Measurements from ENCODE around the gene CDH23.

GRCh38 chr10:71704816-71705215 lies 308.1 kb downstream of the CDH23 start:
- TF ChIP-seq CTCF (optimal IDR thresholded peaks at IDR 0.05 in 1 of 3, IDR thresholded peaks at IDR 0.05 in 1 of 3, conservative IDR thresholded peaks at IDR 0.05 in 1 of 3; ENCODE audit: extremely low read depth in 1 of 3, insufficient read depth in 2 of 3, low read length in 3 of 3) = no peak
- no peak for TF ChIP-seq EZH2 (IDR thresholded peaks at IDR 0.05; ENCODE audit: low read length)
